ENCODE results near the gene GTPBP2. TPM values are rescaled to one million over a fixed set of nuclear protein-coding genes. Genes with fewer than 3 reads are reported as not detected.

The GTPBP2 gene
- total and polyA plus RNA-seq, 10 donors = 29.6 to 100 (median 59.9) TPM

DNA sequence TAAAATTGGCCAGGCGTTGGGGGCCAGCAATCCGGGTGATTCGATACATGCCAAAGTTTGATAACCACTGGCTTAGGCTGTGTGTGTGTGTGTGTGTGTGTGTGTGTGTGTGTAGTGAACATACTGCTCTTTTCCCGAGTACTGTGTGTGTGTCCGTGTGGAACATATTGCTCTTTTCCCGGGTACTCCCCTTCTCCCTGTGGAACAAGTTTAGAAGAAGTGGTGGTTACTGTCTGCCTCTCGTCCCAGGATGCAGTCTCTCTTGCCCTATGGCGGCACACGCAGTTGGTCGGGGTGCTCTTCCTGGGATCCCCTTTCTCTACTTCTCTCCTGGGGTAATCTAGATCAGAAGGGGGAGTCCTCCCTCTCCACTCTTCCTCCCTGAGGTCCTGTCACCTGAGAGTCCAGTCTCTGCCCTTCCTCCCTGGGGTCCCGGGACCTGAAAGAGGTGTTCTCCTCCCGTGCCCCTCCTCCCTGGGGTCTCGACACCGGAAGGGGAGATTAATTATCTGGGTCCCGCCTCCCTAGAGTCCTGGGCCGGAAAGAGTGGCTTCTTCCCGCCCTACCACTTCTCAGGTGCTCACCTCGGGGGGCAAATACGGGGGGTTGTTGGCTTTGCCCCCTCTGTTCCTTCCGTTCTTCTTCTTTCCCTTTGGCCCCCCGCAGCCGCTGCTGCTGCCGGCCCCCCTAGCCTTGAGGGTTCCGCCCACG lies 516 bp downstream of the GTPBP2 start:
- Histone ChIP-seq H3K36me3 (peaks cover 0 to 31% (median 26%) of the 10 kb centered on the region in 6 donors), H3K4me3 (peak overlapping the region; percentile 72 to 91 (median 82)), H3K4me1 (peaks cover 10 to 45% (median 35%) of the 10 kb centered on the region in 6 donors), H3K27me3 (replicated peaks in 1 of 7) (no peaks in the 10 kb centered on the region), H3K9me3 (no peaks in the 10 kb centered on the region), H3K27ac (peak overlapping the region; percentile 94 to 99 (median 97))
- TF ChIP-seq, protein P1, sequence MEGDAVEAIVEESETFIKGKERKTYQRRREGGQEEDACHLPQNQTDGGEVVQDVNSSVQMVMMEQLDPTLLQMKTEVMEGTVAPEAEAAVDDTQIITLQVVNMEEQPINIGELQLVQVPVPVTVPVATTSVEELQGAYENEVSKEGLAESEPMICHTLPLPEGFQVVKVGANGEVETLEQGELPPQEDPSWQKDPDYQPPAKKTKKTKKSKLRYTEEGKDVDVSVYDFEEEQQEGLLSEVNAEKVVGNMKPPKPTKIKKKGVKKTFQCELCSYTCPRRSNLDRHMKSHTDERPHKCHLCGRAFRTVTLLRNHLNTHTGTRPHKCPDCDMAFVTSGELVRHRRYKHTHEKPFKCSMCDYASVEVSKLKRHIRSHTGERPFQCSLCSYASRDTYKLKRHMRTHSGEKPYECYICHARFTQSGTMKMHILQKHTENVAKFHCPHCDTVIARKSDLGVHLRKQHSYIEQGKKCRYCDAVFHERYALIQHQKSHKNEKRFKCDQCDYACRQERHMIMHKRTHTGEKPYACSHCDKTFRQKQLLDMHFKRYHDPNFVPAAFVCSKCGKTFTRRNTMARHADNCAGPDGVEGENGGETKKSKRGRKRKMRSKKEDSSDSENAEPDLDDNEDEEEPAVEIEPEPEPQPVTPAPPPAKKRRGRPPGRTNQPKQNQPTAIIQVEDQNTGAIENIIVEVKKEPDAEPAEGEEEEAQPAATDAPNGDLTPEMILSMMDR (IDR thresholded peaks at IDR 0.05 in 8 of 11, conservative IDR thresholded peaks at IDR 0.05 in 3 of 11) = no peak
- no peak for TF ChIP-seq POLR2A (IDR thresholded peaks at IDR 0.05)
- no peak for TF ChIP-seq POLR2AphosphoS5 (IDR thresholded peaks at IDR 0.05)
- WGBS, 5 donors = 3 to 6% (median 6%) methylated on average over 20 to 25 of the region's 25 CpGs
- no peak for DNase-seq
- intact Hi-C loops (cut with DNase I; ENCODE audit: low total_unique reads) = no loop called here

DNA sequence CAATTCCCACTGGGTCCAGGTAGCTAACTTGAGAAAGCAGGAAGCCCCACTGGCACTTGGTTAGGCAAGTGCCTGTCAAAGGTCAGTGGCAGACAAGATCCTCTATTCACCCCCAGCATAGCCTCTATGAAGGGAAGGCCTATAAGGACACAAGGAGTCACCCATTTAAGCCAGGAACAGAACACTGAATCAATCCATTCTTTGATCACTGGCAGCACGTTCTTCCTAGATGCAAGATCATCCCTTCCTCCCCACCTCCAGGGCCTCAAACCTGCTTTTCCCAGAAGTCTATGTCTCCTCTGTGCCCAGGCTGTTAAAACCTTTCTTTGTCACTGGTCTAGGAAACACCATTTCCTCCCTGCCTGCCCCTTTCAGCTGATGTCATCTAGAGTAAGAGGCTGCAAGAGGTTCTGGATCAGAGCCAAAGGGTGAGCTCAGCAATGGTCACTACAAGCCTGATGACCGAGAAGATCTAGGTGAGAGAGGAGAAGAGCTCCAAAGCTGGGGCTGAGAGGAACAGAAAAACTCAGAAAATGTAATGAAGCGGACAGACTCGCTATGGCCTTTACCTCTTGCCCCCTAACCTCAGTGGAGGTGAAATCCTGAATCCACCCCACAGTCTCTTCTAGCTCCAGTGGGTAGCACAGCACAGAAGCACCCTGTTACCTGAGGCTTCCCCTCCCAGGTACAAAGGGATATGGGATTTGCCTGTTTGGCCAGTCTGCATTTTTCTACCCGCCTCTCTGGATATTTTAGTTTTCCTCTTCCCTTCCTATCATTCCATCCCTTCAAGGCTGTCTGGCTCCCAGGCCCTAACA lies 1.8 kb downstream of the GTPBP2 start:
- WGBS, 5 donors = 48 to 61% (median 59%) methylated on average over 5 of the region's 5 CpGs
- intact Hi-C loops (cut with DNase I; ENCODE audit: low total_unique reads) = no loop called here
- Histone ChIP-seq H3K27me3 (replicated peaks in 1 of 7) (no peaks in the 10 kb centered on the region), H3K4me1 (peaks cover 10 to 45% (median 35%) of the 10 kb centered on the region in 6 donors), H3K36me3 (peaks cover 0 to 44% (median 39%) of the 10 kb centered on the region in 6 donors), H3K27ac (peak overlapping the region; percentile 61 to 99 (median 96)), H3K9me3 (no peaks in the 10 kb centered on the region), H3K4me3 (peak overlapping the region in 4 of 8 donors; percentile 2 to 87 (median 42))
- TF ChIP-seq POLR2AphosphoS5 (IDR thresholded peaks at IDR 0.05) = peak in 1 of 3 donors; percentile 84
- TF ChIP-seq, protein P1 (IDR thresholded peaks at IDR 0.05 in 8 of 11, conservative IDR thresholded peaks at IDR 0.05 in 3 of 11) = no peak
- DNase-seq = no peak

DNA sequence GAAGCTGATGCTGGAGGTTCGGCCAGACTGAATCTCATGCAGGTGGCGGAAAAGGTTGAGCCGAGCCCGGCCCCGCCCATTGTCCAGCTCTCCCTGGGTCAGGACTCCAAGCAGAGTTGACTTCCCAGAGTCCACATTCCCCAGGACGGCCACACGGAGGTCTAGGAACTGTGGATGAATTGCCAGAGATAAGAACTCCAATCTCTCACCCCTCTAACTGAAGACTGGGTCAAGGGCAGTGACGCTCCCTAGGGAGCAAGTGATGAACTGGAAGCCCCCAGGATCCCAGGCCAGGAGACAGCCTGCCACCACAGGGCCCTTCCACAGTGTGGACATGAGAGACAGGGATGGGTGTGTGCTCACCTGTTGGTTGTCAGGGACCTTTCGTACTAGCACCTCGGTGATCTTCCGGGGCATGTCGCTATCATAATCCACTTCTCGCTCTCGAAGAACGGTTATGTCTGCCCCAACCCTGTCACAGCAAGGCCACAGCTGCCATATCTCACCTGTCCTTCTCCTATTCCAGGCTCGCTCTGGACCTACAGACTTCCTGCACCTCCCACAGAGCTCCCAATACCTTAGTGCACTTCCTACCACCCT lies 3.6 kb downstream of the GTPBP2 start:
- intact Hi-C loops (cut with DNase I; ENCODE audit: low total_unique reads) = no loop called here

More for the DNA sequence above, 3.6 kb downstream of the GTPBP2 start:
- no peak overlapping the region for H3K4me3 ChIP-seq
- TF ChIP-seq, protein P1 (IDR thresholded peaks at IDR 0.05 in 8 of 11, conservative IDR thresholded peaks at IDR 0.05 in 3 of 11) = no peak
- TF ChIP-seq POLR2AphosphoS5 (IDR thresholded peaks at IDR 0.05) = no peak
- H3K27ac ChIP-seq = no peak overlapping the region
- no peak for DNase-seq
- H3K9me3 ChIP-seq = no peaks in the 10 kb centered on the region
- H3K36me3 ChIP-seq = peaks cover 0 to 61% (median 57%) of the 10 kb centered on the region in 6 donors
- peaks cover 10 to 43% (median 31%) of the 10 kb centered on the region in 6 donors for H3K4me1 ChIP-seq
- WGBS, 5 donors = 91 to 96% (median 94%) methylated on average over 15 to 16 of the region's 16 CpGs
- no peaks in the 10 kb centered on the region for H3K27me3 ChIP-seq (replicated peaks in 1 of 7)
